ENCODE results near the gene FAM222B.

DNA sequence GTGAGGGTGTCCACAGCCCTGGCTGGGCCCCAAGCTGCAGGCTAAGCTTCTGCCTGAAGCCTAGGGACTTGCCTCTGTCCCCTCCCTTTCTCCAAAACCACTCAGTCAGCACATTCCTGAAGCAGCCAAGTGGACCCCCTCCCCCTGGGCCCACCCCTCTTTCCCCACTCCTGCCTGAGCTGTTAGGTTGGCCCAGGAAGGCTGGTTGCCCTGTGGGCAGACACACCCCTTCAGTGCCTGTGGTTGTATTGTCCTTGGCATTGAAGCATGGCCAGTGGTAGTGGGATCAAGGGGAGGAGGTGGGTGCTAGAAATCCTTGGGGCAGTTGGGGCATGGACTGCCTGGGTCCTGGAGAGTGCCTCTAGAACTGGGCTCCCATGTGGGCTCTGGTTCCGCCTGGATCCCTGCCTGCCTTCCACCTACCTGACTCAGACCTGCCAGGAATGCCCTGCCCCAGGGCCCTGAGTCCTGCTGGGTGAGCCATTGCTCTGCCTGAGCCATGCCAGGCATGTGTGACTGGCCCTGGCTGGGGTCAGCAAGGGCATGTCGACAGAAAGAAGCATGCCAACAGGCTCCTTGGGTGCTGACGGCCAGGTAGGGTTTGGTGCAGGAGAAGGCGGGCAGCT, 96.7 kb downstream of the FAM222B start:
- TF ChIP-seq, protein P1, sequence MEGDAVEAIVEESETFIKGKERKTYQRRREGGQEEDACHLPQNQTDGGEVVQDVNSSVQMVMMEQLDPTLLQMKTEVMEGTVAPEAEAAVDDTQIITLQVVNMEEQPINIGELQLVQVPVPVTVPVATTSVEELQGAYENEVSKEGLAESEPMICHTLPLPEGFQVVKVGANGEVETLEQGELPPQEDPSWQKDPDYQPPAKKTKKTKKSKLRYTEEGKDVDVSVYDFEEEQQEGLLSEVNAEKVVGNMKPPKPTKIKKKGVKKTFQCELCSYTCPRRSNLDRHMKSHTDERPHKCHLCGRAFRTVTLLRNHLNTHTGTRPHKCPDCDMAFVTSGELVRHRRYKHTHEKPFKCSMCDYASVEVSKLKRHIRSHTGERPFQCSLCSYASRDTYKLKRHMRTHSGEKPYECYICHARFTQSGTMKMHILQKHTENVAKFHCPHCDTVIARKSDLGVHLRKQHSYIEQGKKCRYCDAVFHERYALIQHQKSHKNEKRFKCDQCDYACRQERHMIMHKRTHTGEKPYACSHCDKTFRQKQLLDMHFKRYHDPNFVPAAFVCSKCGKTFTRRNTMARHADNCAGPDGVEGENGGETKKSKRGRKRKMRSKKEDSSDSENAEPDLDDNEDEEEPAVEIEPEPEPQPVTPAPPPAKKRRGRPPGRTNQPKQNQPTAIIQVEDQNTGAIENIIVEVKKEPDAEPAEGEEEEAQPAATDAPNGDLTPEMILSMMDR (IDR thresholded peaks at IDR 0.05): no peak
- TF ChIP-seq POLR2AphosphoS5 (IDR thresholded peaks at IDR 0.05) (peak in 1 of 2 donors; percentile 43), POLR2A (IDR thresholded peaks at IDR 0.05) (peak in 1 of 4 donors; percentile 33)

Data from upper lobe of left lung (tissue), 4 donors.